Neural progenitor cell (in vitro differentiated cells): ENCODE data around the gene TREM2. TPM values are rescaled to one million over a fixed set of nuclear protein-coding genes. Genes with fewer than 3 reads are reported as not detected.

Source experiments
- DNase-seq: peaks from one replicate; pipeline ENCODE4 v3.0.0-alpha.2; 2016; ENCODE audit warnings: low spot score
- H2AFZ ChIP-seq: fragments of 200-600 bp; sonication (generic); replicated peaks from 2 replicates; pipeline ENCODE4 v1.6.1; 2016; ENCODE audit warnings: antibody characterized with exemption
- H3F3A ChIP-seq: fragments of 200-600 bp; sonication (generic); 2 replicates; pipeline ENCODE4 v1.6.1; 2016; ENCODE audit warnings: antibody characterized with exemption, low read depth
- H3K27ac ChIP-seq: fragments of 200-600 bp; sonication (generic); 2 replicates; pipeline ENCODE4 v1.5.1; 2016; ENCODE audit warnings: mild to moderate bottlenecking
- H3K27me3 ChIP-seq: fragments of 200-600 bp; sonication (generic); 2 replicates; pipeline ENCODE4 v1.6.1; 2016; ENCODE audit warnings: mild to moderate bottlenecking, moderate library complexity
- H3K36me3 ChIP-seq: fragments of 200-600 bp; sonication (generic); 2 replicates; pipeline ENCODE4 v1.5.1; 2016
- H3K4me1 ChIP-seq: fragments of 200-600 bp; sonication (generic); 2 replicates; pipeline ENCODE4 v1.6.1; 2016; ENCODE audit warnings: mixed run types
- H3K4me2 ChIP-seq: fragments of 200-600 bp; sonication (generic); 2 replicates; pipeline ENCODE4 v1.6.1; 2016
- H3K4me3 ChIP-seq: fragments of 200-600 bp; sonication (generic); 2 replicates; pipeline ENCODE4 v1.5.1; 2016
- H3K79me2 ChIP-seq: fragments of 200-600 bp; sonication (generic); 2 replicates; pipeline ENCODE4 v1.6.1; 2016; ENCODE audit warnings: low read depth
- H3K9ac ChIP-seq: fragments of 200-600 bp; sonication (generic); 2 replicates; pipeline ENCODE4 v1.6.1; 2016
- H3K9me3 ChIP-seq: fragments of 200-600 bp; sonication (generic); 2 replicates; pipeline ENCODE4 v1.5.1; 2016; ENCODE audit warnings: low read depth
- H4K20me1 ChIP-seq: fragments of 200-600 bp; sonication (generic); 2 replicates; pipeline ENCODE4 v1.6.1; 2016; ENCODE audit warnings: low read depth
- H3K27ac Mint-ChIP-seq: 3 replicates; pipeline ENCODE4 v1.8.0; 2021; ENCODE audit warnings: mixed read lengths
- H3K27me3 Mint-ChIP-seq: 2 replicates; pipeline ENCODE4 v1.8.0; 2022; ENCODE audit warnings: low read depth, mild to moderate bottlenecking, inconsistent platforms, moderate library complexity, mixed read lengths; ENCODE audit not compliant: insufficient read depth
- H3K36me3 Mint-ChIP-seq: 3 replicates; pipeline ENCODE4 v1.8.0; 2021; ENCODE audit warnings: mixed read lengths
- H3K4me1 Mint-ChIP-seq: 3 replicates; pipeline ENCODE4 v1.8.0; 2021; ENCODE audit warnings: mixed read lengths
- H3K4me3 Mint-ChIP-seq: 3 replicates; pipeline ENCODE4 v1.8.0; 2021; ENCODE audit warnings: mild to moderate bottlenecking, moderate library complexity, mixed read lengths
- H3K9me3 Mint-ChIP-seq: 3 replicates; pipeline ENCODE4 v1.8.0; 2020; ENCODE audit warnings: mixed read lengths
- CTCF ChIP-seq: fragments of 200-600 bp; sonication (generic); IDR thresholded peaks from 2 replicates; pipeline ENCODE4 v1.5.1; 2017; ENCODE audit warnings: antibody characterized with exemption, mild to moderate bottlenecking
- EZH2 ChIP-seq: fragments of 200-600 bp; sonication (generic); IDR thresholded peaks from 2 replicates; pipeline ENCODE4 v1.6.1; 2017; ENCODE audit warnings: antibody characterized with exemption, mild to moderate bottlenecking, moderate library complexity
- EZH2phosphoT487 ChIP-seq: fragments of 200-600 bp; sonication (generic); IDR thresholded peaks from 2 replicates; pipeline ENCODE4 v1.6.1; 2017; ENCODE audit warnings: antibody characterized with exemption
- total RNA-seq: library from RNA; depleted of rRNA; stranded (reverse); fragments of >200 nt; gene quantifications from 2 replicates; pipeline ENCODE4 v1.2.3, GENCODE V29; 2015; ENCODE audit warnings: low replicate concordance

The TREM2 gene
- total RNA-seq, 1 donor from 2014 or later: not detected

- Mint-ChIP-seq H3K36me3 (no peaks in the 10 kb centered on the region), H3K9me3 (no peaks in the 10 kb centered on the region), H3K27ac (no peak overlapping the region), H3K4me1 (no peaks in the 10 kb centered on the region), H3K4me3 (no peak overlapping the region), H3K27me3 (peaks cover 5% of the 10 kb centered on the region)
- Histone ChIP-seq H3K27me3 (no peaks in the 10 kb centered on the region), H3K79me2 (no peaks in the 10 kb centered on the region), H3K27ac (no peak overlapping the region), H3K4me1 (no peaks in the 10 kb centered on the region), H3K4me2 (no peak overlapping the region), H2AFZ (no peak overlapping the region), H4K20me1 (no peaks in the 10 kb centered on the region), H3K36me3 (no peaks in the 10 kb centered on the region), H3K4me3 (no peak overlapping the region), H3K9me3 (no peaks in the 10 kb centered on the region), H3F3A (no peaks in the 10 kb centered on the region), H3K9ac (no peak overlapping the region)
- TF ChIP-seq EZH2phosphoT487 (no peak), CTCF (no peak), EZH2 (no peak)
- DNase-seq: no peak
These were observed 14.8 kb upstream of the TREM2 start for GRCh38 chr6:41177695-41178094.

GRCh38 chr6:41177287-41177686 is 14.4 kb upstream of the TREM2 start:
- H3K27ac Mint-ChIP-seq: no peak overlapping the region
- no peak overlapping the region for H3K9ac ChIP-seq
- no peak overlapping the region for H2AFZ ChIP-seq
- no peaks in the 10 kb centered on the region for H3K36me3 ChIP-seq
- no peaks in the 10 kb centered on the region for H3K9me3 ChIP-seq
- no peak overlapping the region for H3K4me3 Mint-ChIP-seq
- H3K27me3 ChIP-seq: no peaks in the 10 kb centered on the region
- H3K4me1 ChIP-seq: no peaks in the 10 kb centered on the region
- TF ChIP-seq EZH2: no peak
- TF ChIP-seq EZH2phosphoT487: no peak
- TF ChIP-seq CTCF: no peak
- H3K4me3 ChIP-seq: no peak overlapping the region
- H3K4me2 ChIP-seq: no peak overlapping the region
- H3K4me1 Mint-ChIP-seq: no peaks in the 10 kb centered on the region
- no peak overlapping the region for H3K27ac ChIP-seq
- H3K27me3 Mint-ChIP-seq: peaks cover 5% of the 10 kb centered on the region
- no peaks in the 10 kb centered on the region for H4K20me1 ChIP-seq
- no peak for DNase-seq
- no peaks in the 10 kb centered on the region for H3F3A ChIP-seq
- no peaks in the 10 kb centered on the region for H3K36me3 Mint-ChIP-seq
- H3K79me2 ChIP-seq: no peaks in the 10 kb centered on the region
- H3K9me3 Mint-ChIP-seq: no peaks in the 10 kb centered on the region

- no peak for TF ChIP-seq EZH2
- no peak for TF ChIP-seq CTCF
- no peak for TF ChIP-seq EZH2phosphoT487
- H3K4me3 Mint-ChIP-seq: no peak overlapping the region
- H3F3A ChIP-seq: no peaks in the 10 kb centered on the region
- no peaks in the 10 kb centered on the region for H3K27me3 ChIP-seq
- H3K4me1 ChIP-seq: no peaks in the 10 kb centered on the region
- H3K36me3 Mint-ChIP-seq: no peaks in the 10 kb centered on the region
- no peaks in the 10 kb centered on the region for H4K20me1 ChIP-seq
- H3K27ac Mint-ChIP-seq: no peak overlapping the region
- H3K4me2 ChIP-seq: no peak overlapping the region
- no peak overlapping the region for H3K4me3 ChIP-seq
- no peaks in the 10 kb centered on the region for H3K9me3 Mint-ChIP-seq
- H3K4me1 Mint-ChIP-seq: no peaks in the 10 kb centered on the region
- no peak for DNase-seq
- H3K36me3 ChIP-seq: no peaks in the 10 kb centered on the region
- H3K27me3 Mint-ChIP-seq: peaks cover 6% of the 10 kb centered on the region
- H3K27ac ChIP-seq: no peak overlapping the region
- no peaks in the 10 kb centered on the region for H3K79me2 ChIP-seq
- no peak overlapping the region for H2AFZ ChIP-seq
- H3K9me3 ChIP-seq: no peaks in the 10 kb centered on the region
- no peak overlapping the region for H3K9ac ChIP-seq
These were observed 13.3 kb upstream of the TREM2 start for GRCh38 chr6:41176189-41176588.

DNA sequence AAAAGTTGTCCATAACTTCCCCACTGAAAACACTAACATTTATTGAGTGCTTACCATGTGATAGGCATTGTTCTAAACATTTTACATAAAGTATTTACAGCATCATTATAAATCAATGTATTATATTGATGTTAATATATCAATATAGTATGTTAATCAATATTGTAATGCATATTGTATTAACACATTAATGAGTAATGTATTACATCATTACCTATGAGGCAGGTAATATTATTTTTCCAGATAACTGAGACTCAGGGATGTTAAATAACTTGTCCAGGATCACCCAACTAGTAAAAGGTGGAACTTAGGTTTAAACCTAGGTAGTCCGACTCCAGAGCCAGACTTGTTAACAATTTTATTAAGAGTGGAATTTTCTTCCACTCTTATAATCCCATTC is 12.2 kb upstream of the TREM2 start:
- Histone ChIP-seq H4K20me1 (no peaks in the 10 kb centered on the region), H3K36me3 (no peaks in the 10 kb centered on the region), H3K27me3 (no peaks in the 10 kb centered on the region), H3K4me3 (no peak overlapping the region), H3K4me2 (no peak overlapping the region), H3K27ac (no peak overlapping the region), H3F3A (no peaks in the 10 kb centered on the region), H3K79me2 (no peaks in the 10 kb centered on the region), H3K9ac (no peak overlapping the region), H3K4me1 (no peaks in the 10 kb centered on the region), H3K9me3 (no peaks in the 10 kb centered on the region), H2AFZ (no peak overlapping the region)
- peaks cover 6% of the 10 kb centered on the region for H3K27me3 Mint-ChIP-seq
- H3K36me3 Mint-ChIP-seq: no peaks in the 10 kb centered on the region
- H3K27ac Mint-ChIP-seq: no peak overlapping the region
- H3K9me3 Mint-ChIP-seq: no peaks in the 10 kb centered on the region
- no peak for DNase-seq
- no peaks in the 10 kb centered on the region for H3K4me1 Mint-ChIP-seq
- no peak overlapping the region for H3K4me3 Mint-ChIP-seq
- TF ChIP-seq EZH2phosphoT487 (no peak), EZH2 (no peak), CTCF (no peak)
